ENCODE data around the gene GPR32.

The GPR32 gene

GRCh38 chr19:50793558-50794065 is 23.3 kb downstream of the GPR32 start:
- no peak for TF ChIP-seq ZFX (IDR thresholded peaks at IDR 0.05; ENCODE audit: borderline replicate concordance)
- TF ChIP-seq CTCF (IDR thresholded peaks at IDR 0.05) = no peak

GRCh38 chr19:50794074-50794875 is 24.0 kb downstream of the GPR32 start:
- H3K27ac ChIP-seq = peak overlapping the region; percentile 98
- TF ChIP-seq CTCF (IDR thresholded peaks at IDR 0.05) = no peak
- no peak for TF ChIP-seq ZFX (IDR thresholded peaks at IDR 0.05; ENCODE audit: borderline replicate concordance)

More at GRCh38 chr19:50793558-50794065, 23.3 kb downstream of the GPR32 start:
- H3K27ac ChIP-seq = peak overlapping the region; percentile 98

- H3K27ac ChIP-seq = peak overlapping the region; percentile 98
- TF ChIP-seq ZFX (IDR thresholded peaks at IDR 0.05; ENCODE audit: borderline replicate concordance) (no peak), CTCF (IDR thresholded peaks at IDR 0.05) (peak; percentile 70)
Observed at GRCh38 chr19:50794876-50795663, 24.8 kb downstream of the GPR32 start.

GRCh38 chr19:50795664-50796073 is 25.4 kb downstream of the GPR32 start:
- H3K27ac ChIP-seq = peak overlapping the region; percentile 98
- TF ChIP-seq ZFX (IDR thresholded peaks at IDR 0.05; ENCODE audit: borderline replicate concordance) = no peak
- no peak for TF ChIP-seq CTCF (IDR thresholded peaks at IDR 0.05)

- H3K27ac ChIP-seq = peak overlapping the region; percentile 98
- TF ChIP-seq ZFX (IDR thresholded peaks at IDR 0.05; ENCODE audit: borderline replicate concordance) (no peak), CTCF (IDR thresholded peaks at IDR 0.05) (peak; percentile 47)
Observed at GRCh38 chr19:50796128-50796633, 25.9 kb downstream of the GPR32 start.

GRCh38 chr19:50796634-50797428 is 26.6 kb downstream of the GPR32 start:
- TF ChIP-seq CTCF (IDR thresholded peaks at IDR 0.05) (no peak), ZFX (IDR thresholded peaks at IDR 0.05; ENCODE audit: borderline replicate concordance) (no peak)
- H3K27ac ChIP-seq = peak overlapping the region; percentile 98
